H9 (cell line): ENCODE measurements around the gene PDZD2. TPM values are rescaled to one million over a fixed set of nuclear protein-coding genes. Genes with fewer than 3 reads are reported as not detected.

Source experiments
- DNase-seq: peaks from one replicate; pipeline ENCODE4 v3.0.0-alpha.2; 2017
- H2AFZ ChIP-seq: one replicate; pipeline ENCODE4 v1.6.1; 2013; ENCODE audit warnings: mild to moderate bottlenecking, low read length, control low read depth, moderate library complexity
- H2AK5ac ChIP-seq: 2 replicates; pipeline ENCODE4 v1.6.1; 2013; ENCODE audit warnings: low read length, control low read depth, mixed read lengths; ENCODE audit not compliant: insufficient read length
- H2BK120ac ChIP-seq: one replicate; pipeline ENCODE4 v1.6.1; 2013; ENCODE audit warnings: low read depth, mild to moderate bottlenecking, low read length, control low read depth, inconsistent platforms; ENCODE audit not compliant: poor library complexity, severe bottlenecking
- H2BK12ac ChIP-seq: 2 replicates; pipeline ENCODE4 v1.6.1; 2013; ENCODE audit warnings: low read length, control low read depth, mixed read lengths, low read depth; ENCODE audit not compliant: insufficient read length
- H2BK15ac ChIP-seq: 2 replicates; pipeline ENCODE4 v1.6.1; 2013; ENCODE audit warnings: low read depth, low read length, control low read depth
- H2BK20ac ChIP-seq: one replicate; pipeline ENCODE4 v1.6.1; 2013; ENCODE audit warnings: low read depth, mild to moderate bottlenecking, low read length, control low read depth, inconsistent platforms; ENCODE audit not compliant: poor library complexity, severe bottlenecking
- H2BK5ac ChIP-seq: 2 replicates; pipeline ENCODE4 v1.6.1; 2013; ENCODE audit warnings: low read length, control low read depth, mixed read lengths; ENCODE audit not compliant: insufficient read length
- H3K14ac ChIP-seq: 2 replicates; pipeline ENCODE4 v1.6.1; 2013; ENCODE audit warnings: low read length, control low read depth; ENCODE audit not compliant: insufficient read depth
- H3K18ac ChIP-seq: 2 replicates; pipeline ENCODE4 v1.6.1; 2013; ENCODE audit warnings: low read depth, mild to moderate bottlenecking, mixed read lengths, low read length, control low read depth; ENCODE audit not compliant: insufficient read length
- H3K23ac ChIP-seq: 2 replicates; pipeline ENCODE4 v1.6.1; 2013; ENCODE audit warnings: low read length, control low read depth, mixed read lengths, low read depth; ENCODE audit not compliant: insufficient read length
- H3K23me2 ChIP-seq: 2 replicates; pipeline ENCODE4 v1.6.1; 2013; ENCODE audit warnings: low read depth, mild to moderate bottlenecking, mixed read lengths, low read length, control low read depth; ENCODE audit not compliant: insufficient read length, poor library complexity, severe bottlenecking
- H3K27ac ChIP-seq: 2 replicates; pipeline ENCODE4 v1.5.1; 2013; ENCODE audit warnings: low read length, control low read depth, mixed read lengths, low read depth; ENCODE audit not compliant: insufficient read length
- H3K27me3 ChIP-seq: 2 replicates; pipeline ENCODE4 v1.6.1; 2013; ENCODE audit warnings: low read length, control low read depth, inconsistent platforms; ENCODE audit not compliant: insufficient read depth
- H3K4ac ChIP-seq: 2 replicates; pipeline ENCODE4 v1.6.1; 2013; ENCODE audit warnings: low read depth, mild to moderate bottlenecking, control low read depth, inconsistent platforms, low read length, moderate library complexity
- H3K4me1 ChIP-seq: 2 replicates; pipeline ENCODE4 v1.6.1; 2013; ENCODE audit warnings: low read length, control low read depth, inconsistent platforms; ENCODE audit not compliant: insufficient read depth
- H3K4me2 ChIP-seq: 2 replicates; pipeline ENCODE4 v1.6.1; 2013; ENCODE audit warnings: low read length, control low read depth, mixed read lengths; ENCODE audit not compliant: insufficient read length, insufficient read depth
- H3K56ac ChIP-seq: 2 replicates; pipeline ENCODE4 v1.6.1; 2013; ENCODE audit warnings: low read depth, mild to moderate bottlenecking, mixed read lengths, low read length, control low read depth; ENCODE audit not compliant: insufficient read length
- H3K79me1 ChIP-seq: 2 replicates; pipeline ENCODE4 v1.6.1; 2013; ENCODE audit warnings: low read depth, mild to moderate bottlenecking, moderate library complexity, low read length, control low read depth, inconsistent platforms; ENCODE audit not compliant: insufficient read depth, poor library complexity, severe bottlenecking
- H3K79me2 ChIP-seq: 2 replicates; pipeline ENCODE4 v1.6.1; 2013; ENCODE audit warnings: low read length, control low read depth, inconsistent platforms; ENCODE audit not compliant: insufficient read depth
- H3K9ac ChIP-seq: 2 replicates; pipeline ENCODE4 v1.6.1; 2013; ENCODE audit warnings: low read length, control low read depth, mixed read lengths; ENCODE audit not compliant: insufficient read length; ENCODE audit errors: extremely low read depth
- H3K9me3 ChIP-seq: one replicate; pipeline ENCODE4 v1.6.1; 2013; ENCODE audit warnings: low read depth, low read length, inconsistent platforms; ENCODE audit not compliant: control insufficient read depth
- H3T11ph ChIP-seq: one replicate; pipeline ENCODE4 v1.6.1; 2013; ENCODE audit warnings: mild to moderate bottlenecking, low read length, control low read depth, inconsistent platforms
- H4K20me1 ChIP-seq: one replicate; pipeline ENCODE4 v1.6.1; 2013; ENCODE audit not compliant: control insufficient read depth, insufficient read length, insufficient read depth
- H4K5ac ChIP-seq: 2 replicates; pipeline ENCODE4 v1.6.1; 2013; ENCODE audit warnings: low read depth, mild to moderate bottlenecking, mixed read lengths, low read length, control low read depth; ENCODE audit not compliant: insufficient read length
- H4K8ac ChIP-seq: replicated peaks from 2 replicates; pipeline ENCODE4 v1.6.1; 2013; ENCODE audit warnings: low read length, control low read depth, mixed read lengths, low read depth; ENCODE audit not compliant: insufficient read length
- H4K91ac ChIP-seq: 2 replicates; pipeline ENCODE4 v1.6.1; 2013; ENCODE audit warnings: low read depth, mild to moderate bottlenecking, moderate library complexity, mixed read lengths, low read length, control low read depth; ENCODE audit not compliant: insufficient read length
- H3K27ac Mint-ChIP-seq, 3 experiments: 2 replicates in 2 of 3; 3 replicates in 1 of 3; pipeline ENCODE4 v1.8.0; 2020 to 2021; ENCODE audit warnings: mixed read lengths in 3 of 3, mild to moderate bottlenecking in 1 of 3, moderate library complexity in 1 of 3
- H3K27me3 Mint-ChIP-seq: 2 replicates; pipeline ENCODE4 v1.8.0; 2021; ENCODE audit warnings: low read depth, mild to moderate bottlenecking, moderate library complexity, mixed read lengths
- H3K36me3 Mint-ChIP-seq, 3 experiments: 2 replicates in 2 of 3; 3 replicates in 1 of 3; pipeline ENCODE4 v1.8.0; 2020 to 2021; ENCODE audit warnings: low read depth in 3 of 3, mixed read lengths in 3 of 3; ENCODE audit not compliant: insufficient read depth in 1 of 3
- H3K4me1 Mint-ChIP-seq, 2 experiments: 2 replicates each; pipeline ENCODE4 v1.8.0; 2020; ENCODE audit warnings: mixed read lengths in 2 of 2
- H3K4me3 Mint-ChIP-seq, 2 experiments: 2 replicates in 1 of 2; 3 replicates in 1 of 2; pipeline ENCODE4 v1.8.0; 2020 to 2021; ENCODE audit warnings: mild to moderate bottlenecking in 2 of 2, mixed read lengths in 2 of 2, moderate library complexity in 1 of 2
- H3K9me3 Mint-ChIP-seq, 2 experiments: 2 replicates in 1 of 2; 3 replicates in 1 of 2; pipeline ENCODE4 v1.8.0; 2020; ENCODE audit warnings: mild to moderate bottlenecking in 2 of 2, mixed read lengths in 2 of 2, moderate library complexity in 1 of 2
- WGBS: extraction: QIAGEN DNeasy Blood & Tissue Kit; methylation state at CpG from one replicate; pipeline ENCODE4 v1.1.7; 2013; ENCODE audit warnings: missing lambda C conversion rate, low lambda C conversion rate, mixed read lengths; ENCODE audit not compliant: insufficient read length; ENCODE audit errors: extremely low coverage; 5-methylcytosine and 5-hydroxymethylcytosine counted together
- total RNA-seq: library from RNA; stranded (reverse); gene quantifications from 2 replicates; pipeline ENCODE4 v1.2.1, GENCODE V29; 2021
- TF ChIP-seq, protein P1 (sequence below): fragments of 200-600 bp; sonication (generic); conservative IDR thresholded peaks from 3 replicates; pipeline ENCODE4 v1.8.0; 2021; ENCODE audit warnings: antibody characterized with exemption, mild to moderate bottlenecking

PDZD2 gene
- total RNA-seq, 1 experiment from 2014 or later = 9.9 TPM

DNA sequence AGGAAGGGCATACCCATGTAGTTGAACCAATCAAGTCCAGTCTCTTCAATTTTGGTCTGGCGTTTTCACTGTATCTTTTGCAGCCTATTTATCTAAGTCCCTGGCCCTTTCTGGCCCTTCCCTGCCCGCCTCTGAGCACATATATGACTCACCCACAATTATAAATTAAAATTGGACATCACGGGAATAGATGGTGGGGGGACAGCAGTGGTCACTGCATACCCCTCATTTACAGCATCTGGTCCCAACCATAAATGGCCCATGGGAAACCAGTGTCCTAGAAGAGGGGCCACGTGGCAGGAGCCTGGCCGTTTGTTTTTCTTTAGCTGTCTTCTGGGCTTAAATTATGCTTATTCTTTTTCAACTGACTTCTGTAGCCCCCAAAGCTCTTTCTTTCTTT is 69.2 kb downstream of the PDZD2 start:
- Histone ChIP-seq H4K5ac (no peak overlapping the region), H4K20me1 (no peaks in the 10 kb centered on the region), H3K27me3 (no peaks in the 10 kb centered on the region), H2BK15ac (no peak overlapping the region), H3K79me2 (no peaks in the 10 kb centered on the region), H3K4me1 (no peaks in the 10 kb centered on the region; the same call in 1 of the 2 replicates), H3K18ac (no peak overlapping the region), H3K56ac (no peak overlapping the region), H3K4ac (no peak overlapping the region), H3T11ph (no peak overlapping the region), H2AK5ac (no peak overlapping the region), H4K8ac (no peak overlapping the region), H2AFZ (no peak overlapping the region), H2BK20ac (no peak overlapping the region), H3K9ac (no peak overlapping the region), H3K9me3 (no peaks in the 10 kb centered on the region), H3K14ac (no peak overlapping the region), H3K79me1 (no peaks in the 10 kb centered on the region), H4K91ac (no peak overlapping the region), H2BK12ac (no peak overlapping the region), H3K23ac (no peak overlapping the region), H3K23me2 (no peaks in the 10 kb centered on the region), H3K4me2 (no peak overlapping the region), H3K27ac (no peak overlapping the region), H2BK5ac (no peak overlapping the region), H2BK120ac (no peak overlapping the region)
- Mint-ChIP-seq H3K9me3 (no peaks in the 10 kb centered on the region), H3K4me1 (peaks cover 2 to 10% of the 10 kb centered on the region in 2 experiments; a peak in 3 of 4 replicates), H3K27me3 (no peaks in the 10 kb centered on the region; the same call in 1 of the 2 replicates), H3K27ac (no peak overlapping the region), H3K36me3 (no peaks in the 10 kb centered on the region), H3K4me3 (no peak overlapping the region)
- TF ChIP-seq, protein P1, sequence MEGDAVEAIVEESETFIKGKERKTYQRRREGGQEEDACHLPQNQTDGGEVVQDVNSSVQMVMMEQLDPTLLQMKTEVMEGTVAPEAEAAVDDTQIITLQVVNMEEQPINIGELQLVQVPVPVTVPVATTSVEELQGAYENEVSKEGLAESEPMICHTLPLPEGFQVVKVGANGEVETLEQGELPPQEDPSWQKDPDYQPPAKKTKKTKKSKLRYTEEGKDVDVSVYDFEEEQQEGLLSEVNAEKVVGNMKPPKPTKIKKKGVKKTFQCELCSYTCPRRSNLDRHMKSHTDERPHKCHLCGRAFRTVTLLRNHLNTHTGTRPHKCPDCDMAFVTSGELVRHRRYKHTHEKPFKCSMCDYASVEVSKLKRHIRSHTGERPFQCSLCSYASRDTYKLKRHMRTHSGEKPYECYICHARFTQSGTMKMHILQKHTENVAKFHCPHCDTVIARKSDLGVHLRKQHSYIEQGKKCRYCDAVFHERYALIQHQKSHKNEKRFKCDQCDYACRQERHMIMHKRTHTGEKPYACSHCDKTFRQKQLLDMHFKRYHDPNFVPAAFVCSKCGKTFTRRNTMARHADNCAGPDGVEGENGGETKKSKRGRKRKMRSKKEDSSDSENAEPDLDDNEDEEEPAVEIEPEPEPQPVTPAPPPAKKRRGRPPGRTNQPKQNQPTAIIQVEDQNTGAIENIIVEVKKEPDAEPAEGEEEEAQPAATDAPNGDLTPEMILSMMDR = no peak
- no peak for DNase-seq
- no CpG with 5 or more reads among the region's 5 CpGs for WGBS
